Esophagus muscularis mucosa (tissue), 4 donors: ENCODE measurements around the gene FAM234A. TPM values are rescaled to one million over a fixed set of nuclear protein-coding genes. Genes with fewer than 3 reads are reported as not detected.

ENCODE experiments used
- DNase-seq: peaks from one replicate; pipeline ENCODE4 v3.0.0-alpha.2; 2017; ENCODE audit errors: extremely low spot score
- H3K27ac ChIP-seq, 4 donors: fragments of 200-600 bp; sonication (generic); replicated peaks in 1 of 4; 1 replicate in 3 of 4; 2 replicates in 1 of 4; pipeline ENCODE4 v1.5.1; 2016 to 2019; ENCODE audit warnings: mild to moderate bottlenecking in 1 of 4
- H3K27me3 ChIP-seq, 4 donors: fragments of 200-600 bp; sonication (generic); one replicate each; pipeline versions ENCODE4 v1.5.1 to v1.6.0; 2016 to 2019
- H3K36me3 ChIP-seq, 4 donors: fragments of 200-600 bp; sonication (generic); one replicate each; pipeline ENCODE4 v1.5.1; 2016 to 2019
- H3K4me1 ChIP-seq, 4 donors: fragments of 200-600 bp; sonication (generic); one replicate each; pipeline ENCODE4 v1.5.1; 2016 to 2019
- H3K4me3 ChIP-seq, 4 donors: fragments of 200-600 bp; sonication (generic); 1 replicate in 2 of 4; 2 replicates in 2 of 4; pipeline ENCODE4 v1.5.1; 2016 to 2019; ENCODE audit warnings: mild to moderate bottlenecking in 4 of 4, moderate library complexity in 1 of 4
- H3K9me3 ChIP-seq, 4 donors: fragments of 200-600 bp; sonication (generic); 1 replicate in 3 of 4; 2 replicates in 1 of 4; pipeline ENCODE4 v1.5.1; 2016 to 2019
- EP300 ChIP-seq: sonication (generic); formaldehyde crosslinking; IDR thresholded peaks from one replicate; pipeline ENCODE4 v1.6.1; 2017; ENCODE audit warnings: antibody characterized with exemption
- POLR2A ChIP-seq: fragments of 450-650 bp; IDR thresholded peaks from one replicate; pipeline ENCODE4 v1.6.1; 2017; ENCODE audit warnings: antibody characterized with exemption, moderate library complexity, mild to moderate bottlenecking, low read depth
- POLR2AphosphoS5 ChIP-seq, 2 donors: sonication (generic); formaldehyde crosslinking; IDR thresholded peaks; one replicate each; pipeline ENCODE4 v1.6.1; 2017; ENCODE audit warnings: antibody characterized with exemption in 2 of 2
- WGBS: methylation state at CpG from one replicate; pipeline ENCODE4 v1.1.5; 2018; 5-methylcytosine and 5-hydroxymethylcytosine counted together
- intact Hi-C: fragments of 100-400 bp; cut with DNase I; formaldehyde crosslinking; loops from one replicate; pipeline ENCODE4 v1.15.1; 2023
- total RNA-seq, 4 donors: library from RNA; depleted of rRNA; stranded (reverse); fragments of >200 nt; gene quantifications; one replicate each; pipeline versions ENCODE4 v1.1.0 to v1.2.1, GENCODE V29; 2016
- TF ChIP-seq, protein P1 (sequence below), 3 experiments: fragments of 200-600 bp in 2 of 3; fragments of 450-650 bp in 1 of 3; sonication (generic) in 2 of 3; IDR thresholded peaks; one replicate each; pipeline ENCODE4 v1.5.1; 2017 to 2019; ENCODE audit warnings: antibody characterized with exemption in 3 of 3, mild to moderate bottlenecking in 2 of 3, moderate library complexity in 1 of 3

FAM234A gene
- total RNA-seq, 4 donors from 2014 or later: 61.0 to 129 (median 78.1) TPM

- intact Hi-C loops: no loop called here
- Histone ChIP-seq H3K4me1 (peaks cover 14 to 38% (median 28%) of the 10 kb centered on the region in 4 donors), H3K36me3 (no peaks in the 10 kb centered on the region), H3K9me3 (no peaks in the 10 kb centered on the region), H3K27ac (no peak overlapping the region), H3K4me3 (peak overlapping the region in 3 of 4 donors; percentile 40 to 59 (median 45)), H3K27me3 (peaks cover 0 to 45% (median 11%) of the 10 kb centered on the region in 4 donors)
- WGBS: no CpG with 5 or more reads among the region's 47 CpGs
- no peak for DNase-seq
- TF ChIP-seq POLR2AphosphoS5 (IDR thresholded peaks at IDR 0.05) (no peak), EP300 (no peak), POLR2A (no peak)
- TF ChIP-seq, protein P1, sequence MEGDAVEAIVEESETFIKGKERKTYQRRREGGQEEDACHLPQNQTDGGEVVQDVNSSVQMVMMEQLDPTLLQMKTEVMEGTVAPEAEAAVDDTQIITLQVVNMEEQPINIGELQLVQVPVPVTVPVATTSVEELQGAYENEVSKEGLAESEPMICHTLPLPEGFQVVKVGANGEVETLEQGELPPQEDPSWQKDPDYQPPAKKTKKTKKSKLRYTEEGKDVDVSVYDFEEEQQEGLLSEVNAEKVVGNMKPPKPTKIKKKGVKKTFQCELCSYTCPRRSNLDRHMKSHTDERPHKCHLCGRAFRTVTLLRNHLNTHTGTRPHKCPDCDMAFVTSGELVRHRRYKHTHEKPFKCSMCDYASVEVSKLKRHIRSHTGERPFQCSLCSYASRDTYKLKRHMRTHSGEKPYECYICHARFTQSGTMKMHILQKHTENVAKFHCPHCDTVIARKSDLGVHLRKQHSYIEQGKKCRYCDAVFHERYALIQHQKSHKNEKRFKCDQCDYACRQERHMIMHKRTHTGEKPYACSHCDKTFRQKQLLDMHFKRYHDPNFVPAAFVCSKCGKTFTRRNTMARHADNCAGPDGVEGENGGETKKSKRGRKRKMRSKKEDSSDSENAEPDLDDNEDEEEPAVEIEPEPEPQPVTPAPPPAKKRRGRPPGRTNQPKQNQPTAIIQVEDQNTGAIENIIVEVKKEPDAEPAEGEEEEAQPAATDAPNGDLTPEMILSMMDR (IDR thresholded peaks at IDR 0.05): no peak
Measured at GRCh38 chr16:280005-280460, 45.4 kb downstream of the FAM234A start.

DNA sequence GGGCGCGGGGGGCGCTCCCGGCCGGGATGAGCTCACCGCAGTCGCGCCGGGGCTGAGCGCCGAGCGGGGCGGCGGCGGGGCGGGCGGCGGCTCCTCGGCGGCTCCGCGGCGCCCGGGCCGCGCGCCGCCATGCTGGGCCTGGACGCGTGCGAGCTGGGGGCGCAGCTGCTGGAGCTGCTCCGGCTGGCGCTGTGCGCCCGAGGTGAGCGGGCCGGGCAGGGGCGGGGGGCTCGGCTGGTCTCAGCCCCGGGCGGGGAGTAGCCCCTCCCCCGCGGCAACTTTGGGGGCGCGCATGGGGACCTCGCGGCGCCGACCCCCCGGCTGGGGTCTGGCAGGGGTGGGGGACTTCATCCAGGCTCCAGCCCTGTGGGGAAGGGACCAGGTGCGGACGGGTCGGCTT is 45.9 kb downstream of the FAM234A start, which contains the start of gene ARHGDIG:
TSS of gene ARHGDIG (plus strand) at position 40 of the 400 bp plus-strand sequence. CDS start at position 130, 90 bp downstream.
- WGBS: no CpG with 5 or more reads among the region's 54 CpGs
- TF ChIP-seq EP300: no peak
- no peak for TF ChIP-seq POLR2AphosphoS5 (IDR thresholded peaks at IDR 0.05)
- TF ChIP-seq, protein P1 (IDR thresholded peaks at IDR 0.05): no peak
- TF ChIP-seq POLR2A: no peak

DNA sequence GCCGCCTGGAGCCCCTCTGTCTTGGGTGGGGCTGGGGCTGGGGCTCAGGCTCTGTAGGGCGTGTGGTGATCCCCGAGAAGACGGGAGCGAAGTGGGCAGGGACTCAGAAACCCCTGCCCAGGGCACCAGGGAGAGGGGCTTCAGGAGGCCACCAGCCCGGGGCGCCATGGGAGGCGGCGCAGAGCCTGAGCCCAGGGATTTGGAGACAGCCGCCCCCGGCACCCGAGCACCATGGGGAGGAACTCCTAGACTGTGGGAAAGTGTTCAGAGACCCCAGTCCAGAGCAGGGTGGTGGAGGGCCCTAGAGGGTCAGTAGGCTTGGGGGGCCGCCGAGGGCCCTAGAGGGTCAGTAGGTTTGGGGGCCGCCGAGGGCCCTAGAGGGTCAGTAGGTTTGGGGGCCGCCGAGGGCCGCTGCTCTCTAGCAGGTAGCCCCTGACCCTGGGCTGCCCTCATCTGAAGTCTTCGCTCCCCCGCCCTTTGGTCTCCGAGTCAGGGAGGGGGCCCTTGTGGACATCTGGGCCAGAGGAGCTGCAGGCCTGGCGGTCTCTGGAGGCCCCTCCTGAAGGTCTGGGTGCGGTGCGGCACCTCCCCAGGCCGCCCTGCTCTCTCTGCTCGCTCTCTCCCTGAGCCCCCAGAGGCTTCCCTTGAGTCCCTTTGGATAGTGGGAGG is 46.5 kb downstream of the FAM234A start:
- Histone ChIP-seq H3K9me3 (no peaks in the 10 kb centered on the region), H3K4me3 (peak overlapping the region; percentile 40 to 59 (median 46)), H3K36me3 (no peaks in the 10 kb centered on the region), H3K27ac (no peak overlapping the region), H3K27me3 (peaks cover 0 to 39% (median 11%) of the 10 kb centered on the region in 4 donors), H3K4me1 (peaks cover 10 to 27% (median 20%) of the 10 kb centered on the region in 4 donors)
- DNase-seq: no peak
- TF ChIP-seq POLR2AphosphoS5 (IDR thresholded peaks at IDR 0.05) (no peak), POLR2A (no peak), EP300 (no peak)
- TF ChIP-seq, protein P1 (IDR thresholded peaks at IDR 0.05): no peak
- intact Hi-C loops: no loop called here
- 39% methylated on average over 13 of the region's 27 CpGs for WGBS

More for the DNA sequence above, 45.9 kb downstream of the FAM234A start, which contains the start of gene ARHGDIG:
- no peak for DNase-seq
- Histone ChIP-seq H3K36me3 (no peaks in the 10 kb centered on the region), H3K27ac (no peak within 1 kb of the TSS), H3K4me1 (peaks cover 10 to 33% (median 24%) of the 10 kb centered on the region in 4 donors), H3K27me3 (peaks cover 0 to 41% (median 11%) of the 10 kb centered on the region in 4 donors), H3K4me3 (peak within 1 kb of the TSS; percentile 42 to 59 (median 47)), H3K9me3 (no peaks in the 10 kb centered on the region)
- intact Hi-C loops: no loop called here

GRCh38 chr16:281660-282255 is 47.1 kb downstream of the FAM234A start:
- intact Hi-C loops: no loop called here
- TF ChIP-seq EP300: no peak
- TF ChIP-seq POLR2A: no peak
- TF ChIP-seq POLR2AphosphoS5 (IDR thresholded peaks at IDR 0.05): no peak
- TF ChIP-seq, protein P1 (IDR thresholded peaks at IDR 0.05): no peak
- no peaks in the 10 kb centered on the region for H3K9me3 ChIP-seq
- H3K4me3 ChIP-seq: no peak overlapping the region
- H3K4me1 ChIP-seq: peaks cover 10 to 22% (median 17%) of the 10 kb centered on the region in 4 donors
- WGBS: 79% methylated on average over 8 of the region's 25 CpGs
- no peak overlapping the region for H3K27ac ChIP-seq
- peaks cover 0 to 38% (median 11%) of the 10 kb centered on the region in 4 donors for H3K27me3 ChIP-seq
- peaks cover 0 to 6% (median 4%) of the 10 kb centered on the region in 4 donors for H3K36me3 ChIP-seq
- no peak for DNase-seq
